ENCODE results near the gene EXOC3L4.

The EXOC3L4 gene

GRCh38 chr14:103121121-103121845 lies 26.8 kb downstream of the EXOC3L4 start:
- peak in 1 of 51 donors; percentile 20 for DNase-seq

GRCh38 chr14:103121846-103122584 lies 27.5 kb downstream of the EXOC3L4 start:
- peak in 4 of 51 donors; percentile 17 to 35 (median 21) for DNase-seq

- no peak for DNase-seq
These were observed 28.0 kb downstream of the EXOC3L4 start for GRCh38 chr14:103122585-103122946.

GRCh38 chr14:103122947-103123633 lies 28.6 kb downstream of the EXOC3L4 start, which contains the start of gene TNFAIP2:
TSS of gene TNFAIP2 (plus strand) at chr14:103123461. CDS start at chr14:103126458, 2,997 bp downstream.
- DNase-seq = peak in 4 of 51 donors; percentile 20 to 52 (median 31)

- DNase-seq = peak in 4 of 51 donors; percentile 23 to 33 (median 28)
These were observed 29.3 kb downstream of the EXOC3L4 start for GRCh38 chr14:103123634-103124500.

- DNase-seq = no peak
These were observed 30.0 kb downstream of the EXOC3L4 start for GRCh38 chr14:103124501-103125001.

- no peak for DNase-seq
These were observed 30.9 kb downstream of the EXOC3L4 start for GRCh38 chr14:103125098-103126070.

GRCh38 chr14:103126088-103126872 lies 31.8 kb downstream of the EXOC3L4 start:
- no peak for DNase-seq

GRCh38 chr14:103126873-103127304 lies 32.4 kb downstream of the EXOC3L4 start:
- DNase-seq = peak in 11 of 51 donors; percentile 11 to 68 (median 35)

GRCh38 chr14:103127356-103127755 lies 32.8 kb downstream of the EXOC3L4 start:
- no peak for DNase-seq

- DNase-seq = no peak
These were observed 33.5 kb downstream of the EXOC3L4 start for GRCh38 chr14:103127861-103128598.

GRCh38 chr14:103128631-103129300 lies 34.2 kb downstream of the EXOC3L4 start:
- peak in 9 of 51 donors; percentile 15 to 69 (median 46) for DNase-seq

- DNase-seq = no peak
These were observed 34.9 kb downstream of the EXOC3L4 start for GRCh38 chr14:103129301-103130016.

- DNase-seq = no peak
These were observed 35.7 kb downstream of the EXOC3L4 start for GRCh38 chr14:103130017-103130764.

- no peak for DNase-seq
These were observed 36.4 kb downstream of the EXOC3L4 start for GRCh38 chr14:103130965-103131364.

- no peak for DNase-seq
These were observed 37.1 kb downstream of the EXOC3L4 start for GRCh38 chr14:103131580-103131979.
